GM23338 (cell line): ENCODE data around the gene YBX1. TPM values are rescaled to one million over a fixed set of nuclear protein-coding genes. Genes with fewer than 3 reads are reported as not detected.

Experiments used
- ATAC-seq: fragments of 200-7000 bp; cut with Tn5 transposase; 3 replicates; pipeline ENCODE4 v1.9.1; 2020
- DNase-seq: peaks from one replicate; pipeline ENCODE4 v3.0.0-alpha.2; 2015; ENCODE audit warnings: low spot score
- H2AFZ ChIP-seq: fragments of 200-600 bp; sonication (generic); 2 replicates; pipeline ENCODE4 v1.8.0; 2016; ENCODE audit warnings: antibody characterized with exemption, mild to moderate bottlenecking, moderate library complexity
- H3F3A ChIP-seq: fragments of 200-600 bp; sonication (generic); replicated peaks from 2 replicates; pipeline ENCODE4 v1.8.0; 2017; ENCODE audit warnings: antibody characterized with exemption, mixed run types, low read depth
- H3K27ac ChIP-seq: fragments of 200-600 bp; sonication (generic); 2 replicates; pipeline ENCODE4 v1.6.1; 2016; ENCODE audit warnings: low read depth
- H3K27me3 ChIP-seq: fragments of 200-600 bp; sonication (generic); 2 replicates; pipeline ENCODE4 v1.8.0; 2016; ENCODE audit warnings: mild to moderate bottlenecking, mixed run types, moderate library complexity; ENCODE audit not compliant: insufficient read depth
- H3K36me3 ChIP-seq: fragments of 200-600 bp; sonication (generic); 2 replicates; pipeline ENCODE4 v1.8.0; 2016; ENCODE audit warnings: mild to moderate bottlenecking; ENCODE audit not compliant: insufficient read depth
- H3K4me1 ChIP-seq: fragments of 200-600 bp; sonication (generic); 2 replicates; pipeline ENCODE4 v1.8.0; 2016; ENCODE audit warnings: mild to moderate bottlenecking, moderate library complexity; ENCODE audit not compliant: insufficient read depth
- H3K4me2 ChIP-seq: fragments of 200-600 bp; sonication (generic); 2 replicates; pipeline ENCODE4 v1.7.1; 2017; ENCODE audit warnings: mixed run types
- H3K4me3 ChIP-seq: fragments of 200-600 bp; sonication (generic); 2 replicates; pipeline ENCODE4 v1.6.1; 2016; ENCODE audit warnings: mixed run types
- H3K79me2 ChIP-seq: fragments of 200-600 bp; sonication (generic); replicated peaks from 2 replicates; pipeline ENCODE4 v1.8.0; 2017; ENCODE audit warnings: mild to moderate bottlenecking; ENCODE audit not compliant: insufficient read depth
- H3K9me2 ChIP-seq: fragments of 200-600 bp; sonication (generic); 2 replicates; pipeline ENCODE4 v1.8.0; 2017; ENCODE audit not compliant: insufficient read depth
- H4K20me1 ChIP-seq: fragments of 200-600 bp; sonication (generic); replicated peaks from 2 replicates; pipeline ENCODE4 v1.8.0; 2017; ENCODE audit warnings: mild to moderate bottlenecking; ENCODE audit not compliant: insufficient read depth
- H3K27ac Mint-ChIP-seq: 2 replicates; pipeline ENCODE4 v1.8.0; 2020; ENCODE audit warnings: inconsistent platforms, mild to moderate bottlenecking, moderate library complexity, mixed read lengths
- H3K27me3 Mint-ChIP-seq: 3 replicates; pipeline ENCODE4 v1.8.0; 2022; ENCODE audit warnings: low read depth, mild to moderate bottlenecking, moderate library complexity, mixed read lengths, inconsistent platforms; ENCODE audit not compliant: insufficient read depth, poor library complexity
- H3K36me3 Mint-ChIP-seq: 3 replicates; pipeline ENCODE4 v1.8.0; 2021; ENCODE audit warnings: low read depth, mild to moderate bottlenecking, inconsistent platforms, moderate library complexity, mixed read lengths
- H3K4me1 Mint-ChIP-seq: 3 replicates; pipeline ENCODE4 v1.8.0; 2020; ENCODE audit warnings: mild to moderate bottlenecking, inconsistent platforms, mixed read lengths
- H3K4me3 Mint-ChIP-seq: 3 replicates; pipeline ENCODE4 v1.8.0; 2021; ENCODE audit warnings: moderate library complexity, mild to moderate bottlenecking, inconsistent platforms, mixed read lengths
- H3K9me3 Mint-ChIP-seq: 3 replicates; pipeline ENCODE4 v1.8.0; 2020; ENCODE audit warnings: moderate library complexity, mild to moderate bottlenecking, inconsistent platforms, mixed read lengths
- CREB1 ChIP-seq: fragments of 250-450 bp; sonication (Bioruptor Pico); IDR thresholded peaks from 2 replicates; pipeline ENCODE4 v1.5.0; 2020; ENCODE audit warnings: low read depth, mild to moderate bottlenecking, moderate library complexity
- CTCF ChIP-seq, 2 experiments: fragments of 200-600 bp in 1 of 2; sonication (generic) in 1 of 2; conservative IDR thresholded peaks; 2 replicates each; pipeline versions ENCODE4 v1.5.1 to v1.6.1; 2016 to 2017; ENCODE audit warnings: antibody characterized with exemption in 2 of 2, low read depth in 2 of 2, mild to moderate bottlenecking in 2 of 2, moderate library complexity in 1 of 2
- EZH2 ChIP-seq: fragments of 200-600 bp; sonication (generic); IDR thresholded peaks from one replicate; pipeline ENCODE4 v1.8.0; 2017; ENCODE audit warnings: antibody characterized with exemption, mild to moderate bottlenecking, low read depth; ENCODE audit not compliant: unreplicated experiment
- EZH2phosphoT487 ChIP-seq: fragments of 200-600 bp; sonication (generic); IDR thresholded peaks from one replicate; pipeline ENCODE4 v1.8.1; 2018; ENCODE audit warnings: antibody characterized with exemption; ENCODE audit not compliant: unreplicated experiment
- JUNB ChIP-seq: IDR thresholded peaks from one replicate; pipeline ENCODE4 v1.6.1; 2016; ENCODE audit warnings: antibody characterized with exemption; ENCODE audit not compliant: unreplicated experiment
- NANOG ChIP-seq: IDR thresholded peaks from 2 replicates; pipeline ENCODE4 v1.6.1; 2016; ENCODE audit warnings: antibody characterized with exemption, borderline replicate concordance
- POLR2AphosphoS5 ChIP-seq: IDR thresholded peaks from 2 replicates; pipeline ENCODE4 v1.6.1; 2016; ENCODE audit warnings: antibody characterized with exemption, low read depth
- STAT1 ChIP-seq: IDR thresholded peaks from one replicate; pipeline ENCODE4 v1.6.1; 2016; ENCODE audit warnings: antibody characterized with exemption; ENCODE audit not compliant: unreplicated experiment
- ZNF114 ChIP-seq: fragments of 250-450 bp; sonication (Bioruptor Pico); IDR thresholded peaks from 2 replicates; pipeline ENCODE4 v1.5.0; 2020; ENCODE audit warnings: mild to moderate bottlenecking, moderate library complexity
- ZNF331 ChIP-seq: fragments of 250-450 bp; sonication (Bioruptor Pico); IDR thresholded peaks from 2 replicates; pipeline ENCODE4 v1.5.0; 2020; ENCODE audit warnings: low read depth, mild to moderate bottlenecking, moderate library complexity
- polyA plus RNA-seq: library from polyadenylated mRNA; unstranded; fragments of >200 nt; fragmentation: Nextera tagmentation; extraction: Ambion mirVana; gene quantifications from 2 replicates; pipeline ENCODE4 v1.2.1, GENCODE V29; 2016
- total RNA-seq: library from RNA; depleted of rRNA; stranded (reverse); fragments of >200 nt; shearing (Covaris generic); gene quantifications from 2 replicates; pipeline ENCODE4 v1.2.3, GENCODE V29; 2014
- TF ChIP-seq, protein P1 (sequence below): IDR thresholded peaks from one replicate; pipeline ENCODE4 v1.6.1; 2018; ENCODE audit warnings: antibody characterized with exemption; ENCODE audit not compliant: unreplicated experiment
- TF ChIP-seq, protein P2 (sequence below): IDR thresholded peaks from 2 replicates; pipeline ENCODE4 v1.6.1; 2016; ENCODE audit warnings: antibody characterized with exemption
- TF ChIP-seq, protein P3 (sequence below): fragments of 250-450 bp; sonication (Bioruptor Pico); IDR thresholded peaks from 2 replicates; pipeline ENCODE4 v1.5.0; 2020; ENCODE audit warnings: mild to moderate bottlenecking, moderate library complexity

YBX1 gene
- total and polyA plus RNA-seq, 2 experiments from 2014 or later = 1,282 to 1,441 TPM

GRCh38 chr1:42733415-42734200, 51.4 kb downstream of the YBX1 start:
- no peak for TF ChIP-seq NANOG
- no peak for TF ChIP-seq STAT1
- no peak for TF ChIP-seq CREB1 (CRISPR knock-in tag)
- no peak for TF ChIP-seq ZNF114 (CRISPR knock-in tag)
- TF ChIP-seq EZH2 = no peak
- TF ChIP-seq, protein P1, sequence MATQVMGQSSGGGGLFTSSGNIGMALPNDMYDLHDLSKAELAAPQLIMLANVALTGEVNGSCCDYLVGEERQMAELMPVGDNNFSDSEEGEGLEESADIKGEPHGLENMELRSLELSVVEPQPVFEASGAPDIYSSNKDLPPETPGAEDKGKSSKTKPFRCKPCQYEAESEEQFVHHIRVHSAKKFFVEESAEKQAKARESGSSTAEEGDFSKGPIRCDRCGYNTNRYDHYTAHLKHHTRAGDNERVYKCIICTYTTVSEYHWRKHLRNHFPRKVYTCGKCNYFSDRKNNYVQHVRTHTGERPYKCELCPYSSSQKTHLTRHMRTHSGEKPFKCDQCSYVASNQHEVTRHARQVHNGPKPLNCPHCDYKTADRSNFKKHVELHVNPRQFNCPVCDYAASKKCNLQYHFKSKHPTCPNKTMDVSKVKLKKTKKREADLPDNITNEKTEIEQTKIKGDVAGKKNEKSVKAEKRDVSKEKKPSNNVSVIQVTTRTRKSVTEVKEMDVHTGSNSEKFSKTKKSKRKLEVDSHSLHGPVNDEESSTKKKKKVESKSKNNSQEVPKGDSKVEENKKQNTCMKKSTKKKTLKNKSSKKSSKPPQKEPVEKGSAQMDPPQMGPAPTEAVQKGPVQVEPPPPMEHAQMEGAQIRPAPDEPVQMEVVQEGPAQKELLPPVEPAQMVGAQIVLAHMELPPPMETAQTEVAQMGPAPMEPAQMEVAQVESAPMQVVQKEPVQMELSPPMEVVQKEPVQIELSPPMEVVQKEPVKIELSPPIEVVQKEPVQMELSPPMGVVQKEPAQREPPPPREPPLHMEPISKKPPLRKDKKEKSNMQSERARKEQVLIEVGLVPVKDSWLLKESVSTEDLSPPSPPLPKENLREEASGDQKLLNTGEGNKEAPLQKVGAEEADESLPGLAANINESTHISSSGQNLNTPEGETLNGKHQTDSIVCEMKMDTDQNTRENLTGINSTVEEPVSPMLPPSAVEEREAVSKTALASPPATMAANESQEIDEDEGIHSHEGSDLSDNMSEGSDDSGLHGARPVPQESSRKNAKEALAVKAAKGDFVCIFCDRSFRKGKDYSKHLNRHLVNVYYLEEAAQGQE = no peak
- TF ChIP-seq, protein P2, sequence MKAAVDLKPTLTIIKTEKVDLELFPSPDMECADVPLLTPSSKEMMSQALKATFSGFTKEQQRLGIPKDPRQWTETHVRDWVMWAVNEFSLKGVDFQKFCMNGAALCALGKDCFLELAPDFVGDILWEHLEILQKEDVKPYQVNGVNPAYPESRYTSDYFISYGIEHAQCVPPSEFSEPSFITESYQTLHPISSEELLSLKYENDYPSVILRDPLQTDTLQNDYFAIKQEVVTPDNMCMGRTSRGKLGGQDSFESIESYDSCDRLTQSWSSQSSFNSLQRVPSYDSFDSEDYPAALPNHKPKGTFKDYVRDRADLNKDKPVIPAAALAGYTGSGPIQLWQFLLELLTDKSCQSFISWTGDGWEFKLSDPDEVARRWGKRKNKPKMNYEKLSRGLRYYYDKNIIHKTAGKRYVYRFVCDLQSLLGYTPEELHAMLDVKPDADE = no peak
- TF ChIP-seq, protein P3, sequence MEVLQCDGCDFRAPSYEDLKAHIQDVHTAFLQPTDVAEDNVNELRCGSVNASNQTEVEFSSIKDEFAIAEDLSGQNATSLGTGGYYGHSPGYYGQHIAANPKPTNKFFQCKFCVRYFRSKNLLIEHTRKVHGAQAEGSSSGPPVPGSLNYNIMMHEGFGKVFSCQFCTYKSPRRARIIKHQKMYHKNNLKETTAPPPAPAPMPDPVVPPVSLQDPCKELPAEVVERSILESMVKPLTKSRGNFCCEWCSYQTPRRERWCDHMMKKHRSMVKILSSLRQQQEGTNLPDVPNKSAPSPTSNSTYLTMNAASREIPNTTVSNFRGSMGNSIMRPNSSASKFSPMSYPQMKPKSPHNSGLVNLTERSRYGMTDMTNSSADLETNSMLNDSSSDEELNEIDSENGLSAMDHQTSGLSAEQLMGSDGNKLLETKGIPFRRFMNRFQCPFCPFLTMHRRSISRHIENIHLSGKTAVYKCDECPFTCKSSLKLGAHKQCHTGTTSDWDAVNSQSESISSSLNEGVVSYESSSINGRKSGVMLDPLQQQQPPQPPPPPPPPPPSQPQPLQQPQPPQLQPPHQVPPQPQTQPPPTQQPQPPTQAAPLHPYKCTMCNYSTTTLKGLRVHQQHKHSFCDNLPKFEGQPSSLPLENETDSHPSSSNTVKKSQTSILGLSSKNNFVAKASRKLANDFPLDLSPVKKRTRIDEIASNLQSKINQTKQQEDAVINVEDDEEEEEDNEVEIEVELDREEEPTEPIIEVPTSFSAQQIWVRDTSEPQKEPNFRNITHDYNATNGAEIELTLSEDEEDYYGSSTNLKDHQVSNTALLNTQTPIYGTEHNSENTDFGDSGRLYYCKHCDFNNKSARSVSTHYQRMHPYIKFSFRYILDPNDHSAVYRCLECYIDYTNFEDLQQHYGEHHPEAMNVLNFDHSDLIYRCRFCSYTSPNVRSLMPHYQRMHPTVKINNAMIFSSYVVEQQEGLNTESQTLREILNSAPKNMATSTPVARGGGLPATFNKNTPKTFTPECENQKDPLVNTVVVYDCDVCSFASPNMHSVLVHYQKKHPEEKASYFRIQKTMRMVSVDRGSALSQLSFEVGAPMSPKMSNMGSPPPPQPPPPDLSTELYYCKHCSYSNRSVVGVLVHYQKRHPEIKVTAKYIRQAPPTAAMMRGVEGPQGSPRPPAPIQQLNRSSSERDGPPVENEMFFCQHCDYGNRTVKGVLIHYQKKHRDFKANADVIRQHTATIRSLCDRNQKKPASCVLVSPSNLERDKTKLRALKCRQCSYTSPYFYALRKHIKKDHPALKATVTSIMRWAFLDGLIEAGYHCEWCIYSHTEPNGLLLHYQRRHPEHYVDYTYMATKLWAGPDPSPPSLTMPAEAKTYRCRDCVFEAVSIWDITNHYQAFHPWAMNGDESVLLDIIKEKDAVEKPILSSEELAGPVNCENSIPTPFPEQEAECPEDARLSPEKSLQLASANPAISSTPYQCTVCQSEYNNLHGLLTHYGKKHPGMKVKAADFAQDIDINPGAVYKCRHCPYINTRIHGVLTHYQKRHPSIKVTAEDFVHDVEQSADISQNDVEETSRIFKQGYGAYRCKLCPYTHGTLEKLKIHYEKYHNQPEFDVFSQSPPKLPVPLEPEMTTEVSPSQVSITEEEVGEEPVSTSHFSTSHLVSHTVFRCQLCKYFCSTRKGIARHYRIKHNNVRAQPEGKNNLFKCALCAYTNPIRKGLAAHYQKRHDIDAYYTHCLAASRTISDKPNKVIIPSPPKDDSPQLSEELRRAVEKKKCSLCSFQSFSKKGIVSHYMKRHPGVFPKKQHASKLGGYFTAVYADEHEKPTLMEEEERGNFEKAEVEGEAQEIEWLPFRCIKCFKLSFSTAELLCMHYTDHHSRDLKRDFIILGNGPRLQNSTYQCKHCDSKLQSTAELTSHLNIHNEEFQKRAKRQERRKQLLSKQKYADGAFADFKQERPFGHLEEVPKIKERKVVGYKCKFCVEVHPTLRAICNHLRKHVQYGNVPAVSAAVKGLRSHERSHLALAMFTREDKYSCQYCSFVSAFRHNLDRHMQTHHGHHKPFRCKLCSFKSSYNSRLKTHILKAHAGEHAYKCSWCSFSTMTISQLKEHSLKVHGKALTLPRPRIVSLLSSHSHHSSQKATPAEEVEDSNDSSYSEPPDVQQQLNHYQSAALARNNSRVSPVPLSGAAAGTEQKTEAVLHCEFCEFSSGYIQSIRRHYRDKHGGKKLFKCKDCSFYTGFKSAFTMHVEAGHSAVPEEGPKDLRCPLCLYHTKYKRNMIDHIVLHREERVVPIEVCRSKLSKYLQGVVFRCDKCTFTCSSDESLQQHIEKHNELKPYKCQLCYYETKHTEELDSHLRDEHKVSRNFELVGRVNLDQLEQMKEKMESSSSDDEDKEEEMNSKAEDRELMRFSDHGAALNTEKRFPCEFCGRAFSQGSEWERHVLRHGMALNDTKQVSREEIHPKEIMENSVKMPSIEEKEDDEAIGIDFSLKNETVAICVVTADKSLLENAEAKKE (CRISPR knock-in tag) = no peak
- no peak for TF ChIP-seq EZH2phosphoT487
- TF ChIP-seq ZNF331 (CRISPR knock-in tag) = no peak
- no peak for TF ChIP-seq CTCF (conservative IDR thresholded peaks at IDR 0.05; ENCODE audit: low read depth in 2 of 2)
- TF ChIP-seq POLR2AphosphoS5 = no peak
- no peak for TF ChIP-seq JUNB
- no peaks in the 10 kb centered on the region for H3K79me2 ChIP-seq
- H3K27me3 Mint-ChIP-seq = peaks cover 7% of the 10 kb centered on the region
- ATAC-seq = no peak
- no peak for DNase-seq
- no peak overlapping the region for H3K4me3 ChIP-seq
- no peaks in the 10 kb centered on the region for H3F3A ChIP-seq
- no peaks in the 10 kb centered on the region for H3K4me1 ChIP-seq
- no peak overlapping the region for H3K4me3 Mint-ChIP-seq
- no peak overlapping the region for H3K4me2 ChIP-seq
- no peaks in the 10 kb centered on the region for H3K9me2 ChIP-seq
- no peak overlapping the region for H3K27ac ChIP-seq
- H3K36me3 Mint-ChIP-seq = peaks cover 2% of the 10 kb centered on the region; the same call in 1 of the 3 replicates
- H4K20me1 ChIP-seq = no peaks in the 10 kb centered on the region
- H3K4me1 Mint-ChIP-seq = peaks cover 12% of the 10 kb centered on the region
- H2AFZ ChIP-seq = no peak overlapping the region
- H3K27ac Mint-ChIP-seq = no peak overlapping the region
- H3K27me3 ChIP-seq = no peaks in the 10 kb centered on the region
- no peaks in the 10 kb centered on the region for H3K9me3 Mint-ChIP-seq
- H3K36me3 ChIP-seq = no peaks in the 10 kb centered on the region
